H4 (cell line): ENCODE data around the gene FOXE3. TPM values are rescaled to one million over a fixed set of nuclear protein-coding genes. Genes with fewer than 3 reads are reported as not detected.
"Not testable (repeated sequence)": the region's sequence is repeated elsewhere in the genome, so short reads cannot be mapped to it uniquely, and the experiment has no call there.

ENCODE experiments used
- DNase-seq: peaks from one replicate; pipeline ENCODE4 v3.0.0-alpha.2; 2015; ENCODE audit warnings: low spot score
- total RNA-seq: library from RNA; depleted of rRNA; stranded (reverse); fragments of >200 nt; shearing (Covaris generic); gene quantifications from 2 replicates; pipeline ENCODE4 v1.2.3, GENCODE V29; 2014; rRNA removed

The FOXE3 gene
- total RNA-seq, 1 experiment from 2014 or later: not detected

DNA sequence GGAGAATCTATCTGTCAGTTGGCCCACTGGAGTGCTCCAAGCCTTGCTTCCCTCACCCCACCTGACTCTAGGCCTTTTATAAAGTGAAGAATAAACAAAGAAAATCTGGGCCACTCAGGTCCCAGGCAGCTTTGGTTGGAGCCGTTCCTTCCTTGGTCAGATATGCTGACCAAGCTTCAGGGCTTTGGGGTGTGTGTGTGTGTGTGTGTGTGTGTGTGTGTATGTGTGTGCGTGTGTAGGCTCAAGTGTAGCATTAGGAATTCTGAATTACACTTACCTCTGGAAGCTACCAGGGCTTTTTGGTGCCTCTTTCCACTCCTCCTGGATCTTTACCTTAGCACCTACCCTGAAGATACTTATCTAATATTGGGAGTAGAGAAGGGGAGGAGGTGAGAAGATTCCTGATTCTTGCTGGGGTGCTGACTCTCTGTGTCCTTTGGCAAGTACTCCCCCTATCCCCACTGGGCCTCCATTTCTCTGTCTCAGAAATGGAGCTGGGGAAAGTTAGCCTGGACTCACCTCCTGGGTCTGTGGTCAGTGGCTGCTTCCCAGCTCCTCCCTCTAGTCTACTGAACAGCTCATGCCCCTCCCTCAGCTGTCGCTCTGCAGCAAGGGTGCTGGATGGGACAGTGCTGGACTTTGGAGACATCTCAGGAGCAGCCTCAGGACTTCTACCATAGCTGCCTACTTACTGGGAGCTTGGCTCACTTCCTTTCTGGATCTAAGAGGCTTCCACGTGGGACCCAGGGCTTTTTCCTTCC is 32.6 kb downstream of the FOXE3 start:
- no peak for DNase-seq

DNA sequence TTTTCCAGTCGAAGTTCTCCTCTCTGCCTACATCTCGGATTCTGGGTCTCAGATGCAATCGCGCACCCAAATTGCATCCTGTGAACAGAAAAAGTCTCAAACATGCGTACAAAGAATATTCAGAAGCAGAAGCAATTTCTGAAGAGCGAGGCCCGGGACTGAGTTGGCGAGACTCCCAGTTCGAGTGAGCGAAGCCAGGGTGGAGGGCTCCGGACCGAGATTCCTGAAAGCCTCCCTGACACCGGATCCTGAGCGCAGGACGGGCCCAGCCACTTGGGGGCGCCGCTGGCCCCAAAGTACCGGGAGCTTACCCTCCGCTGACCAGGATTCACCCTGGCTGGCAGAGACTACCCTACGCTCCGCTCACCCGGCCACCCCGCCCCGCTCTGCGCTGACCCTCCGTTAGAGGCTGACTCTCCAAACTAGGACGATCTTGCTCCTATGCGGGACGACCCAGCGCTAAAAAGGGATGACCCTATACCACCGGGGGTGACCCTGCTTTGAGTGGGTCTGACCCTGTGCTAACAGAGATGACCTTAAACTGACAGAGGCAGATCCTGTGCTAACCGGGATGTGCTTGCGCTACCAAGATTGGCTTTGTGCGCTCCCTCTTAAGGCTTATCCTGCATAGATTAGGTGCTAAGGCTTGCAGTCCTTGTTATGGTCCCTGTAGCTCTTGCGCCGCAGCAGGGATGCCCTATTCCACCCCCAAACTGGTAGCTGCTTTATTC is 33.9 kb downstream of the FOXE3 start:
- DNase-seq: no peak

DNA sequence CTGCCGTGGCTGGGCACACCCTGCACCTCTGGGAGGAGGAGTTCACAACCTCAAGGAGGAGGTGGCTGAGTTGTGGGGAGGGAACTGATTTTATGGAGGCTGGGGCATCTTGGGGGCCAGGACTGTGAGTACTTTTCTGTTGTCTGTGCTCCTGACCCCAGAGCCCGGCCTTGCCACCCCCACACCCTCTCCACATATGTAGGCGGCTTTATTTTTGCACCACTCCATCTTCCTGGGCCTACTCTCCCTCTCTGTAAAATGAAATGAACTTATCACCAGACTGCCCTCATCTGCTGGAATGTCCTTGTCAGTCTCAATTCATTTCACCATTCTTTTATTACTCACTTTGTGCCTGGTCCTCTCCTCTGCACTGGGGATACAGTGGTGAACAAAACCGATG is 34.5 kb downstream of the FOXE3 start:
- no peak for DNase-seq

DNA sequence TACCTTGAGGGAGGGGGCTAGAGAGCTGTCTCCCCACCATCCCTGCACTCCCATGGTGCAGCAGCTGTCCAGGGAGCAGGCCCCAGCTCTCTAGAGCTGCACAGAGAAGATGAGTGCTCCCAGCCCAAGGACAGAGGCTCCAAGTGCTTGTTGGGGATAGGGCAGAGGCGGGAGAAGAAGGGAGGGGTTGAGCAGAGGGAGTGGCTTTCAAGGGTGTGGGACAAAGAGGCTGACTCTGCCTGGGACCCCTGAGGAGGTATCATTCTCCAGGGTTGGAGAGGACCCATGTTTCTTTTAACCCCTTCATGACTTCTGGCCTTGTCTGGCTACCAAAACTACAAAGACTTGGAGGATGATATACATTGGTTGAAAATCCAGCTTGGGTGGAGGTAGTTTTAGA is 36.3 kb downstream of the FOXE3 start:
- no peak for DNase-seq

DNA sequence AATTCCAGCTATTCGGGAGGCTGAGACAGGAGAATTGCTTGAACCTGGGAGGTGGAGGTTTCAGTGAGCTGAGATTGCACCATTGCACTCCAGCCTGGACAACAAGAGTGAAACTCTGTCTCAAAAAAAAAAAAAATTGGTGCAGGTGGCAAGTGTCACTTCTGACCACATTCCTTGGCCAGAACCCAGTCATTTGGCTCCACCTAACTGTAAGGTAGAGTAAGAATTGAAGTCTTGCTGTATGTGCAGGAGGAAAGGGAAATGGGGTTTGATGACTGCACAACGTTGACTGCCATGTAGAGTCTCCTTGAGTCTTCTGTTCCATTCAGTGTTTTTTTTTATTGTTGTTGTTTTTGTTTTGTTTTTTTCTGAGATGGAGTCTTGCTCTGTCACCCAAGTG is 37.8 kb downstream of the FOXE3 start:
- not testable (repeated sequence) for DNase-seq

DNA sequence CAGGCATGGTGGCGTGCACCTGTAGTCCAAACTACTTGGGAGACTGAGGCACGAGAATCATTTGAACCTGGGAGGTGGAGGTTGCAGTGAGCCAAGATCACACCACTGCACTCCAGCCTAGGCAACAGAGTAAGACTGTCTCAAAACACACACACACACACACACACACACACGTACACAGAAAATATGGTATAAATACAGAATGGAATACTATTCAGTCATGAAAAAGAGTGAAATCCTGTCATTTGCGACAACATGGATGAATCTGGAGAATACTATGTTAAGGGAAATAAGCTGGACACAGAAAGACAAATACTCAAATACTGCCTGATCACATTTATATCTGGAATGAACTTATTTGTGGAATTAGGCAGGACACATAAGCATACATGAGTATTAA is 40.2 kb downstream of the FOXE3 start:
- no peak for DNase-seq

DNA sequence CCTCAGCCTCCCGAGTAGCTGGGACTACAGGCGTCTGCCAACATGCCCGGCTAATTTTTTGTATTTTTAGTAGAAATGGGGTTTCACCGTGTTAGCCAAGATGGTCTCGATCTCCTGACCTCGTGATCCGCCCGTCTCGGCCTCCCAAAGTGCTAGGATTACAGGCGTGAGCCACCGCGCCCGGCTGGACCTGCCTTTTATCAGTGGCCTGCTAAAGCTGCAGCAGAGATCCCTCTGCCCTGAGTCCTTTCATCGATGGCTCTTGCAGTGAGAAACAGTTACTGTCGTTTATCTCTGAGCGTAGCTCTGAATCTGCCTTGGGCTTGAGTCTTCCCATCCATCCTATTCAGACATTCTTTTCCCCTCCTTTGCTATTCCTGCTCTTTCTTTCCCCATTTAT is 41.5 kb downstream of the FOXE3 start:
- not testable (repeated sequence) for DNase-seq

DNA sequence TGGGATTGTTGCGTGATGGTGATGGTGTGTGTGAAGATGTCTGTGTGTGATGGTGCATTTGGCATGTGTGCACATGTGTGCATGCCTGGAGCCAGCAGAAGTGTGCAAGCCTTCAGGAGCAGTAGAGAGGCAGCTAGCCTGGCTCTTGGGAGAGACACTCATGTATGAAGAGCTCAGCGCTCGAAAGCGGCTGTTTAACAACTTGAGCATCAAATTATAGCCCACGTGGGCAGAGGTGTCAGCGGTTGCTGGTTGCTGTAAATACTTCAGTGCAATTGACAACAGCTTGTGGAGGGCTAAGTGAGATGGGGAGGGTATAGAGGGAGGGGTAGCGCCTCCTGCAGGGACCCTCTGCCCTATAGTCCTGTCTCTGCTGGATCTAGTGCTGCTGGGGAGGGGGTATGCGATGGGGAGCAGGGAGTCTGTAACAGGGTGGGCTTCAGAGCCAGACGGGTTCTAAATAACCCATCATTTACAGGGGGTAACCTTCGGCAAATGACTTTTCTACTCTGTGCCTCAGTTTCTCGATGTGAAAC is 43.2 kb downstream of the FOXE3 start:
- DNase-seq: no peak

DNA sequence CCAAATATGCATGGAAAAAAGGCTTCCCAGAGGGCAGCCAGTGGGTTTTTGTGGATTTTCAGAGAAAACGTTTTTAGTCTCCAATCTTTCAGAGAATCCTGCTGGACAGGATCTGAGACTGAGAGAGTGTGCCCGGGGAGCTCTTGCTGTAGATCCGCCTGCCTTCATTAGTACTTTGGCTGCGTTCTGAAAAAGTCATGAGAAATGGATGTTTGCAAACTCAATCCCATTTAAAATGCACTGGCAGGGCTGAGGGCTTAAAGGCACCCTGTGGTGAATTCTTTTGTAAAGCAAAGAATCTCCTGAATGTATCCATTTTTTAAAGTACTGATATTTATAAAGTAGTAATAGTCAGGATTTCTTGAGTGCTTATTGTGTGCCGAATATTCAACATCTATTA is 44.0 kb downstream of the FOXE3 start:
- DNase-seq: no peak

DNA sequence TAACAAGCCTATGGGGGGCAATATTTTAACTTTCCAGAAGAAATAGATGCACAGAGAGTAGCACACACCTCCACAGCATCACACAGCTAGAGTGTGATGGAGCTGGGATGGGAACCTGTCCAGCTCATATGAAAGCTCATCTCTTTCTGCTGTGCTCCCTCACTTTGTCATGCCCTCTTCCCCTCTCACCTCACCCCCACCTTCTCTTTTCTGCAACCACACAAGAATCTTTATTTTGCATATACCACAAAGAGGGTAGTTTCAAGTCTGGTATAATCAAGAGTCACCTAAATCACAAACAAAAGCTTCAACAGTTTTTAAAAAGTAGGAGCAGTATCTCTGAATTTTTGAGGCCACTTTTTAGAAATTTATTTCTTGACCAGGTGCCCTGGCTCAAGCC is 44.4 kb downstream of the FOXE3 start:
- no peak for DNase-seq

DNA sequence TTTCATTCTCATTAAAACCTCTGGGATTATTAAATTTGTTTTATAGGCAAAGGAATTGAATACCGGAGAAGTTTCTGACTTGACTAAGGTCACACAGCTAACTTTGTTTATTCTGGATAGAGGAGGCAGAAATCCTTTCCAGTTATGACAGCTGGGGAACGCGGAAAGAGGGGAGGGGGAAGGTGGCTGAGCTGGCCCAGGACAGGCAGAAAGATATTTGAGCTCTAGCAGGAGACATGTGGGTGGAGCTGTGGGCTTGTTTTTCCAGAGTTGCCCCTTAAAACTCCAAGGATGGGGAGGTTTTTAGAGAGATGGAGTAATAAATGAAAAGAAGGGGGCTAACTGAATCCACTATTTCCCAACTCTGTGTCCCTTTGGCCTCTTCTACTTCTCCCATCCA is 49.5 kb downstream of the FOXE3 start:
- DNase-seq: no peak

Other genes with a start within 250 kb of the FOXE3 start
- not detected in 2 replicates for gene PDZK1IP1, start 226.2 kb upstream of the FOXE3 start, total RNA-seq
- gene TAL1, start 184.1 kb upstream of the FOXE3 start, total RNA-seq: 0.10 and 0.27 TPM in 2 replicates
- 34.3 and 44.2 TPM in 2 replicates for gene STIL, start 102.1 kb upstream of the FOXE3 start, total RNA-seq
- 108 and 137 TPM in 2 replicates for gene CMPK1, start 82.5 kb upstream of the FOXE3 start, total RNA-seq
- gene FOXD2, start 21.8 kb downstream of the FOXE3 start, total RNA-seq: 0.52 and 1.5 TPM in 2 replicates